ENCODE data around the gene SRSF1. TPM values are rescaled to one million over a fixed set of nuclear protein-coding genes. Genes with fewer than 3 reads are reported as not detected.
"Not testable (repeated sequence)": the region's sequence is repeated elsewhere in the genome, so short reads cannot be mapped to it uniquely, and the experiment has no call there.

SRSF1 gene
- total and polyA plus RNA-seq, 2 experiments from 2014 or later, result 107 to 175 TPM

DNA sequence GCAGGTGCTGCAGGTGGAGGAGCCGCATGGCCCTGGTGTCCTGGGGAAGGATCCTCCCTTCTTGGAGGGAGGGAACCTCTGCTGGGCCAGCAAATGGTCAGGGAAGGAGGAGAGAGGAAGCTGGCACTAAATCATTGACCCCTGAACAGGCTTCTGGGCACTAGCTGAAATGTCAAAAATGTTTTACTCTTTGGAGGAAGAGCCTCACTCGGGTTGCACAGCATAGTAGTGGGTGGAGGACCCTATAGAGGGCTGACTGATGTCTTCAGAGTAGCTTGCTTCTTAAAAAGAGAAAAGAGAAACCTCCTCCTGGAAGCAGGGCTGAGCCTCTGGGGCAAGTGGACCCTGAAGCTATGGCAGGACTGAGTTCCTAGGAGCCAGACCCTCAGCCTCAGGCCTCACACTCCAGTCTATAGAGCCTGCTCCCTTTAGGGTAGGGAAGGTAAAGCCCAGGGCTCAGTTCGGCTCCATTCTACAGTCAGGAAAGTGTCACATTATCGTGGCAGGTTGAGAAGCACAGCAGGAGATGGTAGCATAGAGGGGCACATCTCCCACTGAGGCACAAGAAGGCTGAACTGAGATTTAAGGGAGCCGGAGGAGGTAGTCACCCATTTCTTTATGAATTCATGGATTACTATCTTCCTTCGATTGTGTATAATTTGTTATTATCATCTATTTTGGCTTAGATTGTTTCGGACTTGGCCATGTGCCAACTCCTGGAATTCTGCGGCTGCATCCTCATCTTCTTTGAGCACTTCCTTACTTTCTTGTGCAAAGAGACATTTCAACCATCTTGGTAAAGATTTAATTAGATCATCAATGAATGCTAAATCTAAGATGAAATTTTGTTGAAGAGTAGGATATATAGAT lies 44.5 kb downstream of the SRSF1 start:
- Histone ChIP-seq H3K4me2 (no peak overlapping the region), H3K27me3 (no peaks in the 10 kb centered on the region), H3K79me2 (no peaks in the 10 kb centered on the region), H3K4me1 (ENCODE audit: insufficient read depth) (no peaks in the 10 kb centered on the region), H3K9me2 (replicated peaks; ENCODE audit: insufficient read depth) (no peaks in the 10 kb centered on the region), H3K9me3 (ENCODE audit: low read depth) (no peaks in the 10 kb centered on the region), H2AFZ (no peak overlapping the region), H3K27ac (no peak overlapping the region), H4K20me1 (ENCODE audit: insufficient read depth, poor library complexity, severe bottlenecking) (no peaks in the 10 kb centered on the region), H3K36me3 (replicated peaks; ENCODE audit: insufficient read depth, low read depth) (no peaks in the 10 kb centered on the region), H3K4me3 (no peak overlapping the region)
- DNase-seq (ENCODE audit: low spot score), result no peak
- TF ChIP-seq EZH2phosphoT487 (IDR thresholded peaks at IDR 0.05; ENCODE audit: low read depth, severe bottlenecking, unreplicated experiment), result no peak
- no peak for TF ChIP-seq EZH2 (IDR thresholded peaks at IDR 0.05; ENCODE audit: borderline replicate concordance)
- WGBS (ENCODE audit: low lambda C conversion rate, missing lambda C conversion rate), result 87% methylated on average over 8 of the region's 8 CpGs

DNA sequence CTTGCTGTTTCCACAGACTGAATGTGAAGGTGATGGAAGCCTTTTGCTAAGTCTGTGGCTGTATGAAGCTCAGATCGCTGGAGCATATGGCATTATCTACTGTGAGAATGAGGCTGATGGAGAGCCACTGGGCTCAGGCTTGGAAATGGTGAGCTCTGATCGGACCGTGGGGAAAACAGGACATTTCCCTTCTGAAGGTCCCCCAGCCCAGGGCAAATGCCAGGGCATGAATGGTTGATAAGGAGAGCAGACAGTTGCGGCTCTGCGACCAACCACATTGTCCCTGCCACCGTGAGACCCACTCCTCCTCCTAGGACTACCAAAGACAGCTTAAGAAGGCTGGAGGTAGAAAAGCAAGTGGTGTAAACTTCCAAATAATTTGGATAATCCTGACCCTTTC lies 47.1 kb downstream of the SRSF1 start:
- Histone ChIP-seq H3K9me2 (replicated peaks; ENCODE audit: insufficient read depth) (no peaks in the 10 kb centered on the region), H3K9me3 (ENCODE audit: low read depth) (no peaks in the 10 kb centered on the region), H4K20me1 (ENCODE audit: insufficient read depth, poor library complexity, severe bottlenecking) (no peaks in the 10 kb centered on the region), H2AFZ (no peak overlapping the region), H3K4me3 (no peak overlapping the region), H3K4me2 (no peak overlapping the region), H3K27me3 (no peaks in the 10 kb centered on the region), H3K36me3 (replicated peaks; ENCODE audit: insufficient read depth, low read depth) (no peaks in the 10 kb centered on the region), H3K27ac (no peak overlapping the region), H3K4me1 (ENCODE audit: insufficient read depth) (peaks cover 12% of the 10 kb centered on the region), H3K79me2 (no peaks in the 10 kb centered on the region)
- 90% methylated on average over 6 of the region's 6 CpGs for WGBS (ENCODE audit: low lambda C conversion rate, missing lambda C conversion rate)
- DNase-seq (ENCODE audit: low spot score), result no peak
- TF ChIP-seq EZH2 (IDR thresholded peaks at IDR 0.05; ENCODE audit: borderline replicate concordance) (no peak), EZH2phosphoT487 (IDR thresholded peaks at IDR 0.05; ENCODE audit: low read depth, severe bottlenecking, unreplicated experiment) (no peak)
- TF ChIP-seq, protein P1, sequence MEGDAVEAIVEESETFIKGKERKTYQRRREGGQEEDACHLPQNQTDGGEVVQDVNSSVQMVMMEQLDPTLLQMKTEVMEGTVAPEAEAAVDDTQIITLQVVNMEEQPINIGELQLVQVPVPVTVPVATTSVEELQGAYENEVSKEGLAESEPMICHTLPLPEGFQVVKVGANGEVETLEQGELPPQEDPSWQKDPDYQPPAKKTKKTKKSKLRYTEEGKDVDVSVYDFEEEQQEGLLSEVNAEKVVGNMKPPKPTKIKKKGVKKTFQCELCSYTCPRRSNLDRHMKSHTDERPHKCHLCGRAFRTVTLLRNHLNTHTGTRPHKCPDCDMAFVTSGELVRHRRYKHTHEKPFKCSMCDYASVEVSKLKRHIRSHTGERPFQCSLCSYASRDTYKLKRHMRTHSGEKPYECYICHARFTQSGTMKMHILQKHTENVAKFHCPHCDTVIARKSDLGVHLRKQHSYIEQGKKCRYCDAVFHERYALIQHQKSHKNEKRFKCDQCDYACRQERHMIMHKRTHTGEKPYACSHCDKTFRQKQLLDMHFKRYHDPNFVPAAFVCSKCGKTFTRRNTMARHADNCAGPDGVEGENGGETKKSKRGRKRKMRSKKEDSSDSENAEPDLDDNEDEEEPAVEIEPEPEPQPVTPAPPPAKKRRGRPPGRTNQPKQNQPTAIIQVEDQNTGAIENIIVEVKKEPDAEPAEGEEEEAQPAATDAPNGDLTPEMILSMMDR (IDR thresholded peaks at IDR 0.05; ENCODE audit: poor library complexity), result no peak

DNA sequence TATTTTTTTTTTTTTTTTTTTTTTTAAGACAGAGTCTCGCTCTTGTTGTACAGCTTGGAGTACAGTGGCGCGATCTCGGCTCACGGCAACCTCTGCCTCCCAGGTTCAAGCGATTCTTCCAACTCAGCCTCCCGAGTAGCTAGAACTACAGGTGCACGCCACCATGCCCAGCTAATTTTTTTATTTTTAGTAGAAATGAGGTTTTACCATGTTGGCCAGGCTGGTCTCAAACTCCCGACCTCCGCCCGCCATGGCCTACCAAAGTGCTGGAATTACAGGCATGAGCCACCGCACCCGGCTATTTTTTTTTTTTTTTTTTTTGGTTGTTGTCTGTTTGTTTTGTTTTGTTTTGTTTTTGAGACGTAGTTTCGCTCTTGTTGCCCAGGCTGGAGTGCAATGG lies 48.7 kb downstream of the SRSF1 start:
- H3K9me3 ChIP-seq (ENCODE audit: low read depth), result not testable (repeated sequence)

DNA sequence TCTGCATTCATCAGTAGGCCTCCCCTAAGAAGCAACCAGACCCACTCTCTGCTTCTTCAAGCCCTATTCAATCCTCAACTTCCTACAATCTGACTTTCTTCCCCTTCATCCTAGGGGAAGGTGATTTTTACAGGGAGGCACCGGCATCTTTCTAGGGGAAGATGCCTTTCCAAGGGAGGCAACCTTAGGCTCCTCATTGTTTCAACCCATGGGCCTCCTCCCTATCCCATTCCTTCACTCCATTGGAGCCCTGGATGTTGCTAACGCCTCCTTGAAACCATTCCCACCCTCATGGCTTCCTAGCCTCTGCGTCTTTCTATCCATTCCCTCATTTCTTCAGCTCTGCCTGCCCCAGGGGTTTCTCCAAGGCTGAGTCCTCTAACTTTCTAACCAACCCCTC lies 49.2 kb downstream of the SRSF1 start:
- Histone ChIP-seq H3K27me3 (no peaks in the 10 kb centered on the region), H3K4me1 (ENCODE audit: insufficient read depth) (peaks cover 19% of the 10 kb centered on the region), H3K9me3 (ENCODE audit: low read depth) (no peaks in the 10 kb centered on the region), H2AFZ (no peak overlapping the region), H3K4me3 (no peak overlapping the region), H3K79me2 (peaks cover 13% of the 10 kb centered on the region), H4K20me1 (ENCODE audit: insufficient read depth, poor library complexity, severe bottlenecking) (no peaks in the 10 kb centered on the region), H3K27ac (no peak overlapping the region), H3K4me2 (no peak overlapping the region), H3K36me3 (replicated peaks; ENCODE audit: insufficient read depth, low read depth) (no peaks in the 10 kb centered on the region), H3K9me2 (replicated peaks; ENCODE audit: insufficient read depth) (no peaks in the 10 kb centered on the region)
- no peak for DNase-seq (ENCODE audit: low spot score)
- WGBS (ENCODE audit: low lambda C conversion rate, missing lambda C conversion rate), result 95% methylated on average over 3 of the region's 3 CpGs
- TF ChIP-seq EZH2 (IDR thresholded peaks at IDR 0.05; ENCODE audit: borderline replicate concordance) (no peak), EZH2phosphoT487 (IDR thresholded peaks at IDR 0.05; ENCODE audit: low read depth, severe bottlenecking, unreplicated experiment) (no peak)
- TF ChIP-seq, protein P1 (IDR thresholded peaks at IDR 0.05; ENCODE audit: poor library complexity), result no peak

More for the DNA sequence above, 48.7 kb downstream of the SRSF1 start:
- H3K4me2 ChIP-seq; DNase-seq (ENCODE audit: low spot score); H3K27me3 ChIP-seq; H3K36me3 ChIP-seq (replicated peaks; ENCODE audit: insufficient read depth, low read depth); H4K20me1 ChIP-seq (ENCODE audit: insufficient read depth, poor library complexity, severe bottlenecking); H3K27ac ChIP-seq; H3K9me2 ChIP-seq (replicated peaks; ENCODE audit: insufficient read depth); H2AFZ ChIP-seq; H3K4me3 ChIP-seq; H3K79me2 ChIP-seq: not testable (repeated sequence)
- WGBS (ENCODE audit: low lambda C conversion rate, missing lambda C conversion rate), result 99% methylated on average over 15 of the region's 15 CpGs
- peaks cover 14% of the 10 kb centered on the region for H3K4me1 ChIP-seq (ENCODE audit: insufficient read depth)
